ENCODE results near the gene KCTD10.

DNA sequence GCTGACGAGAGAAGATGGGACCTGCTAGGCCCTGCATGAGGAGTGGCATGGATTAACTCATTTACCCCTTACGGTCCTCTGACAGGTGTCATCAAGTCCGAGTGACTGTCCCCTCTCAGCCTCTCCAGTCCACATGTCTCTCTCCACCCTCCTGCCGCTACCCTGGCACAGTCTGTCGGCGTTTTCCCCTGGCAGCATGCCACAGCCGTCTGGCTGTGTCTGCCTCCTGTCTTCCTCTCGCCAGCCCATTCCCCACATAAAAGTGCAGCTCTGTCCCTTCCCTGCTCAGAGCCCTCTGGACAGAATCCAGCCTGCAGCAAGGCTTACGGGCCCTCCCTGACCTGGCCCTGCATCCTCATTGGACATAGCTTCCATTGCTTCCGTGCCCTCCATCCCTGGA is 46.0 kb upstream of the KCTD10 start:
- TF ChIP-seq, protein P1, sequence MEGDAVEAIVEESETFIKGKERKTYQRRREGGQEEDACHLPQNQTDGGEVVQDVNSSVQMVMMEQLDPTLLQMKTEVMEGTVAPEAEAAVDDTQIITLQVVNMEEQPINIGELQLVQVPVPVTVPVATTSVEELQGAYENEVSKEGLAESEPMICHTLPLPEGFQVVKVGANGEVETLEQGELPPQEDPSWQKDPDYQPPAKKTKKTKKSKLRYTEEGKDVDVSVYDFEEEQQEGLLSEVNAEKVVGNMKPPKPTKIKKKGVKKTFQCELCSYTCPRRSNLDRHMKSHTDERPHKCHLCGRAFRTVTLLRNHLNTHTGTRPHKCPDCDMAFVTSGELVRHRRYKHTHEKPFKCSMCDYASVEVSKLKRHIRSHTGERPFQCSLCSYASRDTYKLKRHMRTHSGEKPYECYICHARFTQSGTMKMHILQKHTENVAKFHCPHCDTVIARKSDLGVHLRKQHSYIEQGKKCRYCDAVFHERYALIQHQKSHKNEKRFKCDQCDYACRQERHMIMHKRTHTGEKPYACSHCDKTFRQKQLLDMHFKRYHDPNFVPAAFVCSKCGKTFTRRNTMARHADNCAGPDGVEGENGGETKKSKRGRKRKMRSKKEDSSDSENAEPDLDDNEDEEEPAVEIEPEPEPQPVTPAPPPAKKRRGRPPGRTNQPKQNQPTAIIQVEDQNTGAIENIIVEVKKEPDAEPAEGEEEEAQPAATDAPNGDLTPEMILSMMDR (IDR thresholded peaks at IDR 0.05): no peak
- TF ChIP-seq SIN3A (IDR thresholded peaks at IDR 0.05; ENCODE audit: borderline replicate concordance, insufficient read depth, low read depth, low read length): no peak
- no peak for TF ChIP-seq POLR2AphosphoS5 (IDR thresholded peaks at IDR 0.05; ENCODE audit: low read depth, low read length)
- TF ChIP-seq, protein P2, sequence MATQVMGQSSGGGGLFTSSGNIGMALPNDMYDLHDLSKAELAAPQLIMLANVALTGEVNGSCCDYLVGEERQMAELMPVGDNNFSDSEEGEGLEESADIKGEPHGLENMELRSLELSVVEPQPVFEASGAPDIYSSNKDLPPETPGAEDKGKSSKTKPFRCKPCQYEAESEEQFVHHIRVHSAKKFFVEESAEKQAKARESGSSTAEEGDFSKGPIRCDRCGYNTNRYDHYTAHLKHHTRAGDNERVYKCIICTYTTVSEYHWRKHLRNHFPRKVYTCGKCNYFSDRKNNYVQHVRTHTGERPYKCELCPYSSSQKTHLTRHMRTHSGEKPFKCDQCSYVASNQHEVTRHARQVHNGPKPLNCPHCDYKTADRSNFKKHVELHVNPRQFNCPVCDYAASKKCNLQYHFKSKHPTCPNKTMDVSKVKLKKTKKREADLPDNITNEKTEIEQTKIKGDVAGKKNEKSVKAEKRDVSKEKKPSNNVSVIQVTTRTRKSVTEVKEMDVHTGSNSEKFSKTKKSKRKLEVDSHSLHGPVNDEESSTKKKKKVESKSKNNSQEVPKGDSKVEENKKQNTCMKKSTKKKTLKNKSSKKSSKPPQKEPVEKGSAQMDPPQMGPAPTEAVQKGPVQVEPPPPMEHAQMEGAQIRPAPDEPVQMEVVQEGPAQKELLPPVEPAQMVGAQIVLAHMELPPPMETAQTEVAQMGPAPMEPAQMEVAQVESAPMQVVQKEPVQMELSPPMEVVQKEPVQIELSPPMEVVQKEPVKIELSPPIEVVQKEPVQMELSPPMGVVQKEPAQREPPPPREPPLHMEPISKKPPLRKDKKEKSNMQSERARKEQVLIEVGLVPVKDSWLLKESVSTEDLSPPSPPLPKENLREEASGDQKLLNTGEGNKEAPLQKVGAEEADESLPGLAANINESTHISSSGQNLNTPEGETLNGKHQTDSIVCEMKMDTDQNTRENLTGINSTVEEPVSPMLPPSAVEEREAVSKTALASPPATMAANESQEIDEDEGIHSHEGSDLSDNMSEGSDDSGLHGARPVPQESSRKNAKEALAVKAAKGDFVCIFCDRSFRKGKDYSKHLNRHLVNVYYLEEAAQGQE (IDR thresholded peaks at IDR 0.05; ENCODE audit: insufficient read depth in 1 of 2, low read depth in 2 of 2, low read length in 1 of 2): no peak

All from Panc1 (cell line).